ENCODE results near the gene MIEF2. TPM values are rescaled to one million over a fixed set of nuclear protein-coding genes. Genes with fewer than 3 reads are reported as not detected.

MIEF2 gene
- total and polyA plus RNA-seq, 2 donors (not counting 1 experiment from before 2014, with no cell fraction given), result 13.3 to 18.7 TPM

DNA sequence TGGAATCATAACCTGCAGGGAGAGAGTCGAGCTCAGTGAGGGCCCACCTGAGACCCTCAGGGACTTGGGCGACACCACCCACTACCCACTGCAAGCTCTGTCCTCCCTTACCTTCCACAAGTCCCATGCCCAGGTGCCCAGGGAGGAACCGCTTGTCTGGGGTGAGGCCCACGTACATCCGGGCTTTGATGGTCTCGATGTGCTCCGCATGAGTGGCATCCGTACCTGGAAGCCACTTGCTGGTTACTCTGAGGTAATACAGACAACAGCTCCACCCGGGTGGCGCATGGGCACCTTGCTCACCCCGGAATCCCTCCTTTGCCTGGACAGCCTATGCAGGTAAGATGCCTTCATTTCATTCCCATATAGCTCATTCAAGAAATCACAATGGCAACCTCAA, 24.8 kb downstream of the MIEF2 start:
- POLR2A ChIA-PET, result interaction anchor here (0.6 kb wide), 1 partner anchor 76 kb away, joined by 3 read pairs; no protein-coding TSS in a partner anchor
- no peak overlapping the region for H3K27ac Mint-ChIP-seq
- H3K4me3 Mint-ChIP-seq, result no peak overlapping the region
- WGBS (ENCODE audit: insufficient coverage), result 99% methylated on average over 11 of the region's 11 CpGs
- no peaks in the 10 kb centered on the region for H3K27me3 Mint-ChIP-seq
- no peaks in the 10 kb centered on the region for H3K4me1 ChIP-seq (ENCODE audit: control insufficient read depth in 2 of 2, insufficient read depth in 2 of 2, low read length in 2 of 2)
- no peaks in the 10 kb centered on the region for H3K79me2 ChIP-seq (ENCODE audit: control insufficient read depth, insufficient read depth, low read length)
- ATAC-seq (ENCODE audit: low read depth), result no peak
- no peaks in the 10 kb centered on the region for H3K27me3 ChIP-seq (replicated peaks in 1 of 4; ENCODE audit: control extremely low read depth in 1 of 4, control insufficient read depth in 3 of 4, insufficient read depth in 4 of 4, low read length in 3 of 4)
- no peak overlapping the region for H3K4me3 ChIP-seq (ENCODE audit: control extremely low read depth in 1 of 5, extremely low read depth in 1 of 5, insufficient read depth in 1 of 5, low read depth in 2 of 5, low read length in 4 of 5)
- intact Hi-C loops (cut with micrococcal nuclease), result no loop called here
- H3K4me1 Mint-ChIP-seq, result no peaks in the 10 kb centered on the region
- CTCF ChIA-PET, result no interaction called here
- no peak for DNase-seq
- H3K27ac ChIP-seq (ENCODE audit: low read length in 2 of 2), result no peak overlapping the region
- H3K36me3 ChIP-seq (replicated peaks in 1 of 2; ENCODE audit: control extremely low read depth in 1 of 2, control insufficient read depth in 1 of 2, extremely low read depth in 1 of 2, insufficient read depth in 2 of 2, low read length in 1 of 2), result peaks cover 6 to 63% of the 10 kb centered on the region in 2 experiments
- H3K9me3 Mint-ChIP-seq (ENCODE audit: insufficient read depth), result no peaks in the 10 kb centered on the region
- no peaks in the 10 kb centered on the region for H4K20me1 ChIP-seq (ENCODE audit: control insufficient read depth, insufficient read depth, low read length, poor library complexity, severe bottlenecking)
- no peaks in the 10 kb centered on the region for H3K9me3 ChIP-seq (ENCODE audit: control extremely low read depth in 1 of 3, control insufficient read depth in 2 of 3, insufficient read depth in 1 of 3, low read length in 2 of 3)
- H3K4me2 ChIP-seq (replicated peaks; ENCODE audit: low read depth, low read length, poor library complexity, severe bottlenecking), result no peak overlapping the region
- TF ChIP-seq, protein P1, sequence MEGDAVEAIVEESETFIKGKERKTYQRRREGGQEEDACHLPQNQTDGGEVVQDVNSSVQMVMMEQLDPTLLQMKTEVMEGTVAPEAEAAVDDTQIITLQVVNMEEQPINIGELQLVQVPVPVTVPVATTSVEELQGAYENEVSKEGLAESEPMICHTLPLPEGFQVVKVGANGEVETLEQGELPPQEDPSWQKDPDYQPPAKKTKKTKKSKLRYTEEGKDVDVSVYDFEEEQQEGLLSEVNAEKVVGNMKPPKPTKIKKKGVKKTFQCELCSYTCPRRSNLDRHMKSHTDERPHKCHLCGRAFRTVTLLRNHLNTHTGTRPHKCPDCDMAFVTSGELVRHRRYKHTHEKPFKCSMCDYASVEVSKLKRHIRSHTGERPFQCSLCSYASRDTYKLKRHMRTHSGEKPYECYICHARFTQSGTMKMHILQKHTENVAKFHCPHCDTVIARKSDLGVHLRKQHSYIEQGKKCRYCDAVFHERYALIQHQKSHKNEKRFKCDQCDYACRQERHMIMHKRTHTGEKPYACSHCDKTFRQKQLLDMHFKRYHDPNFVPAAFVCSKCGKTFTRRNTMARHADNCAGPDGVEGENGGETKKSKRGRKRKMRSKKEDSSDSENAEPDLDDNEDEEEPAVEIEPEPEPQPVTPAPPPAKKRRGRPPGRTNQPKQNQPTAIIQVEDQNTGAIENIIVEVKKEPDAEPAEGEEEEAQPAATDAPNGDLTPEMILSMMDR (IDR thresholded peaks at IDR 0.05), result no peak
- TF ChIP-seq EZH2 (IDR thresholded peaks at IDR 0.05; ENCODE audit: borderline replicate concordance, insufficient read depth, low read depth, low read length, poor library complexity, severe bottlenecking), result no peak
- no peak overlapping the region for H2AFZ ChIP-seq (ENCODE audit: insufficient read depth, low read depth, low read length, poor library complexity, severe bottlenecking)
- H3K9ac ChIP-seq (ENCODE audit: low read length), result no peak overlapping the region

DNA sequence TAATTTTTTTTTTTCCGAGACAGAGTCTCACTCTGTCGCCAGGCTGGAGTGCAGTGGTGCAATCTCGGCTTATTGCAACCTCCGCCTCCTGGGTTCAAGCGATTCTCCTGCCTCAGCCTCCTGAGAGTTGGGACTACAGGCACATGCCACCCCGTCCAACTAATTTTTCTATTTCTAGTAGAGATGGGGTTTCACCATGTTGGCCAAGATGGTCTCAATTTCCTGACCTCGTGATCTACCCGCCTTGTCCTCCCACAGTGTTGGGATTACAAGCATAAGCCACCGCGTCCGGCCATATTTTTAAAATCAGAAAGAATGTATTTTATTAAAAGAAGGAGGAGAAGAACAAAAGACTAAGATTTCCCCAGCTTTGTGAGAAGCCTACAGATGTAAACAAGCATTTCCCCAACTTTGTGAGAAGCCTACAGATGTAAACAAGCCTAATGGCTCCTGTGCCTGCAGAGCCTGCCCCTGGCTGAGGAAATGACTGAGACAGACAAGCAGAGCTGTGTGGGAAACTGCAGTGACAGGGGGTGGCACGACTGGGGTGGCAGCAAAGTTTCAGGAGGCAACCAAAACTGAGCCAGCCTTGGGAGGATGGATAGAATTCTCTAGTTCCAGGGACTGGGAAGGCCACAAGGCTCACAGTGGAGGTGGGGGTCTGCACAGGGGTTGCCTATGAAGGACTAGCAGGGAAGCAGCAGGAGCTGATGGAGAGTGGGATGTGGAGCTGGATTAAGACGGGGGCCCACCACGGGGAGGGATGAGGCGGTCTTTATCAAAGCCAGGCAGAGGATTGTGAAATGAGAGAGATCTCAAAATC, 31.5 kb downstream of the MIEF2 start:
- H3K79me2 ChIP-seq (ENCODE audit: control insufficient read depth, insufficient read depth, low read length), result no peaks in the 10 kb centered on the region
- CTCF ChIA-PET, result no interaction called here

More for the DNA sequence above, 31.5 kb downstream of the MIEF2 start:
- 100% methylated on average over 3 of the region's 15 CpGs for WGBS (ENCODE audit: insufficient coverage)
- H3K4me1 ChIP-seq (ENCODE audit: control insufficient read depth in 2 of 2, insufficient read depth in 2 of 2, low read length in 2 of 2), result peaks cover 6% of the 10 kb centered on the region in 2 donors
- H3K9ac ChIP-seq (ENCODE audit: low read length), result no peak overlapping the region
- no peak overlapping the region for H3K27ac ChIP-seq (ENCODE audit: low read length in 2 of 2)
- intact Hi-C loops (cut with micrococcal nuclease), result no loop called here
- peaks cover 10% of the 10 kb centered on the region for H3K4me1 Mint-ChIP-seq
- TF ChIP-seq EZH2 (IDR thresholded peaks at IDR 0.05; ENCODE audit: borderline replicate concordance, insufficient read depth, low read depth, low read length, poor library complexity, severe bottlenecking), result no peak
- TF ChIP-seq, protein P1 (IDR thresholded peaks at IDR 0.05), result no peak
- DNase-seq (no peak), ATAC-seq (ENCODE audit: low read depth) (no peak)
- no peaks in the 10 kb centered on the region for H3K27me3 ChIP-seq (replicated peaks in 1 of 4; ENCODE audit: control extremely low read depth in 1 of 4, control insufficient read depth in 3 of 4, insufficient read depth in 4 of 4, low read length in 3 of 4)
- H4K20me1 ChIP-seq (ENCODE audit: control insufficient read depth, insufficient read depth, low read length, poor library complexity, severe bottlenecking), result no peaks in the 10 kb centered on the region
- H3K4me2 ChIP-seq (replicated peaks; ENCODE audit: low read depth, low read length, poor library complexity, severe bottlenecking), result no peak overlapping the region
- H2AFZ ChIP-seq (ENCODE audit: insufficient read depth, low read depth, low read length, poor library complexity, severe bottlenecking), result no peak overlapping the region
- no peaks in the 10 kb centered on the region for H3K9me3 ChIP-seq (ENCODE audit: control extremely low read depth in 1 of 3, control insufficient read depth in 2 of 3, insufficient read depth in 1 of 3, low read length in 2 of 3)
- H3K27me3 Mint-ChIP-seq, result no peaks in the 10 kb centered on the region
- no peak overlapping the region for H3K4me3 Mint-ChIP-seq
- no peak overlapping the region for H3K4me3 ChIP-seq (ENCODE audit: control extremely low read depth in 1 of 5, extremely low read depth in 1 of 5, insufficient read depth in 1 of 5, low read depth in 2 of 5, low read length in 4 of 5)
- H3K36me3 ChIP-seq (replicated peaks in 1 of 2; ENCODE audit: control extremely low read depth in 1 of 2, control insufficient read depth in 1 of 2, extremely low read depth in 1 of 2, insufficient read depth in 2 of 2, low read length in 1 of 2), result peaks cover 11 to 36% of the 10 kb centered on the region in 2 experiments
- POLR2A ChIA-PET, result no interaction called here
- no peak overlapping the region for H3K27ac Mint-ChIP-seq
- no peaks in the 10 kb centered on the region for H3K9me3 Mint-ChIP-seq (ENCODE audit: insufficient read depth)

Data from B cell (primary cell).